ENCODE data around the gene MTR.

The MTR gene

DNA sequence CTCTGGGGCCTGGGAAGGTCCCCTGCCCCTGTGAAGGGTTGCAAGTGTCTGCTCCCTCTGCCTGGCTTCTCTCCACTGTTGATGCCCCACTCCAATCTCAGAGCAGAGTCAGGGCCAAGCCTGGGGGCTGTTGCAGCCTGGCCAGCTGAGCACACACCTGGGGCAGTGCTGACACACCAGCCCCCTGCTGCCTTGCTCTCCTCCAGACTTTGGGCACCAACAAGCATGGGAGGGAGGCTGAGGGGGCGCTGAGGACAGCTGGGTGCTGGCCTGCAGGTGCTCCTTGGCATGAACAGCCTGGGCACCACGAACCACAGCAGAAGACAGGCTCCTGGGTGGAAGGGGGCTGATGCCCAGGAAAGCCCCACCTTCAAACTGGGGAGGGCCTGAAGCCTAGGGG lies 9.6 kb upstream of the MTR start:
- no peak for DNase-seq

DNA sequence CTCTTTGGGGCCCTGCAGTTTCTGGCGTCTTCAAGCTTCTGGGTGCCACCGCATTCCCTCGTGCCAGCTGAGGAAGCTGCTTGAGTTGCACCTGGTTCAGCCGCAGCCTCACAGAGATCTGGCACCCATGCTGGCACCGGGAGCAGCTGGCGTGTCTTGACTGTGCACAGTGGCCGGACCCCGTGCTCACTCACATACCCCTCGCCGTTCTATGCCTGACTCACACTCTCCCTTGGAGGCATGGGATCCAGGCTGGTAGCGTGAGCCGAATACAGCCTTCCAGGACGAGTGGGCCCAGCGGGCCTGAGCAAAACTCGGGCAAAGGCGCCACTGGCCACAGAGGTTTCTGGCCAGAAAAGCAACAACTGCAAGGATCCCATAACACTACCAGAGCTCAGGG lies 8.6 kb upstream of the MTR start:
- no peak for DNase-seq

DNA sequence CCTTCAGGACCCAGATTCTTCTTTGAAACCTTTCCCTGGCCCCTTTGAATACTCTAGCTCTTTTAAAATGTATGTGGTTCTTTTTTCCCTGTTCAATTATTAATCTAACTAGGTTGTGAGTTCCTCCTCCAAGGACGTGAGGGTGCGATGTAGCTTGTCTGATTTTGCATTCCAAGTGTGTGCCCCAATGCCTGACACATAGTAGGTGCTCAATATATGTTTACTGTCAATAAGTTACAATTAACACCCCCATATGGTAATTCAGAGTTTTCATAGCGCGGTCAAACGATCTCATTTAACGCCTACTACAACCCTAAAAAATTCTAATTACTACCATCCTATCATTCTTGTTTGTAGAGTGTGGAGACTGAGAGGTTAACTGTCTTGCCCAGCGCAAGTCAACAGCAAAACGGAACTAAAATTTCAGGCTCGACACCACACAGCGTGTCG lies 482 bp upstream of the MTR start:
- no peak for DNase-seq

DNA sequence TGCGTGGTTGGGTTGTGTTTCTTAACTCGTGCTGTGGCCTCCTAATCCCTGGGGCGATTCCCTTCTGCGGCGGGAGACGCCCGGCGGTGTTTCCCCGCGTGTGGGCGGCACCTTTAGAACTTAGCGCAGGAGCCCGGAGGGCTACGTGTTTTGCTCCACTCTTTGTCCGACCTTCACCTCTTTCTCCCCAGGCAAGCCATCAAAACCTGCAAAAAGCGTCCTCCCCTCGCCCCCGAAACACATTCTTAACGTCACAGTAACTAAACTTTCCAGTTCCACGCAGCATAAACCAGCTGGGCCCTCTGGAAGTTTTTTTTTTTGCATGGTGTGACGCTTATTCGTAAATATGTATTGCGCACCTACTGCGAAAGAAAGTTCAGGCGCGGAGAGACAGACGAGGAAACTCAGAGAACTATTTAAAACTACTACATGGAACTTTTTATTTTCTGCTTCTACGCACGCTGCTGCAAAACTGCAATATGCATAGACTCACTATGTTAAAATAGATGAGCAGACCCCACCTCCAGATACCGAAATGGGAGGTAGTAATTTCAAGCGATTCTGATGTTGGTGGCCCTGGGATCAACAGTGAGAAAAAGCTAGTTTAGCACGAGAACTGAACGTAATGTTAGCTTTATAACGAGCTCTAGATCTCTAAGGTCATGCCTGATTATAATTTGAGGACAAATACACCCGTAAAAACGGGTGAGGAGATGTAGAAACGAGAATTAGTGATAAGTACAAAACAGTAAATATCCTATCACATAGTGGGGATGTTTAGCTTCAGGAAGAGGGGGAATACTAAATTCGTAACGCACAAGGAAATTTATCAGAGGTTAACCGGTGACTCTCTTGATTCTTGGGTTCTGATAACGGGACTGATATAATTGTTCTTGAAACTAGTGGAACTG lies 920 bp downstream of the MTR start:
- no peak for DNase-seq

- no peak for DNase-seq
Observed at GRCh38 chr1:236799001-236799400, 3.9 kb downstream of the MTR start.

DNA sequence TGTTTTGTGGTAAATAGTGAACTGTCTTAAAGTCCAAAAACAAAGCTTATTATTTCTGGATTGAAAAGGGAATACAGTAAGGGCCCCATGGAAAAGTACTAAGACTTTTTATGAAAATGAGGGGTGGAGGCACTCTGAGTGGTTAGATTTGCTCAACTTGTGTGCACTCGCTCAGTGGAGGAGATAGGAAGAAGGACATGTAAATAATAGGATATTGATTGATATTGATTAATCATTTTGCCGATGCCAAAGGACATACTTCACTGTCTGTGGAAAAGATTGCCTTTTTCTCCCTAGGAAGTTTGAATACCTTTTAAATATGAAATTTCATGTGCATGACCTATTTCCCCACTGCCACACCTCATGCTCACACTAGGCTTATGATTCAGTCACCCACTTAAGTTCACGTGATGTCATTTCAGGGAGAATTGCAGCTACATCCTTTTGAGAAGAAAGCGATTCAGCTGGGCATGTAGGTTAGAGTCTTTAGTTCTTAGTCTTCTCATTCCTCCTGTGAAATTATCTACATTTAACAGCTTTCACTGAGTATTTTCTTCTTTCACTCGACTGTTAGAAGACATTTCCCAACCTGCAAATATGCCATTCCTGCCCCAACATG lies 5.0 kb downstream of the MTR start:
- DNase-seq, result no peak

DNA sequence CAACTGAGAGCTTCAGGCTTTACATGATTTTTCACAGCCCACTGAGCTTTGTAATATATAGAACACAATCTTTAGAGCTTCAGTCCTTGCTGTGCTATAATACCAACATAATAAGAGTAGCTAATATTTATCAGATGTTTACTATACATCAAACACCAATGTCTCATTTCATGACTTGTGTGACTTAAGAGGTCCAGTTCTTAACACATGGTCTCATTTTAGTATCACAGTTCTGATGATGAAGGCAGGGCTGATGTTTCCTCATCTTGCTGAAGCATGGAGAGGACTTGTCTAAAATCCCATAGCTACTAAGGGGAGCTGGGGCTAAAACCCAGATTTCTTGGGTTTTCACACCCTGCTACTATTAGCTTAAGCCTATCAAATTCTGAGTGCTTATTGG lies 5.5 kb downstream of the MTR start:
- DNase-seq, result no peak

DNA sequence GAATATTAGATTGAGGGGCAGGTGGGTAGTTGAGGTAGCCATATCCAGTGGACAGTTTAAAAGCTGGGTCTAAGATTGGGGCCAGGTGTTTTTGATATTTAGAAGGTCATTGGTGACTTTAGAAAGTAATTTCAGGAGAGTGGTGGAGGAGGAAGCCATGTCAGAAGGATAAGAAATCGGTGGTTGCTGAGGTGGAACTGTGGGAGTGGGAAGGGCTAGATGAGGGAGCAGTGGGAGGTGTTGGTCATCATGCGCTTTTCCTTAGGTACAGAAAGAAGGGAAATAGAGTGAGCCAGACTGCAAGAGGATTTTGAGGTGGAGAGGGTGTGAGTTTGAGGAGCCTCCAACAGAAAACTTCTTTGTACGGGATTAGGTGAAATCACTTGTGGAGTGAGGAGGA lies 7.2 kb downstream of the MTR start:
- DNase-seq, result no peak

- DNase-seq, result no peak
Observed at GRCh38 chr1:236806634-236807033, 11.5 kb downstream of the MTR start.

DNA sequence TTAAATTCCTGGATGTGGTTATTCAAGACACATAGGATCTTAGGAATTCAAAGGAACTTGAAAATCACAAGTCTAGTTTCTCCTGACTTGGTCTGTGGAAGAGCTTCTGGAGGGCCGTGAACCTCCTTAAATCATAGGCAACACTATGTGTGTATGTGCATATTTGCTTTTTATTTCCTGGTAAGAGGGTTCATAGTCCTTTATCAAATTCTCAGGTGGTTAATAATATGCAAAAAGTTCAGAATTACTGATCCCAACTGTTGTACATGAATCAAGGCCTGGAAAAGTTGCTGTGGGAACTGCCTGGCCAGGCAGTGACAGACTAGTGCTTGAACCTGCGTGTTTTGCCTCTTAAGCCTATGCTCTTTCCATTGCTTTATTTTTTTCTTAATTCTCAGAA lies 12.9 kb downstream of the MTR start:
- DNase-seq, result no peak

DNA sequence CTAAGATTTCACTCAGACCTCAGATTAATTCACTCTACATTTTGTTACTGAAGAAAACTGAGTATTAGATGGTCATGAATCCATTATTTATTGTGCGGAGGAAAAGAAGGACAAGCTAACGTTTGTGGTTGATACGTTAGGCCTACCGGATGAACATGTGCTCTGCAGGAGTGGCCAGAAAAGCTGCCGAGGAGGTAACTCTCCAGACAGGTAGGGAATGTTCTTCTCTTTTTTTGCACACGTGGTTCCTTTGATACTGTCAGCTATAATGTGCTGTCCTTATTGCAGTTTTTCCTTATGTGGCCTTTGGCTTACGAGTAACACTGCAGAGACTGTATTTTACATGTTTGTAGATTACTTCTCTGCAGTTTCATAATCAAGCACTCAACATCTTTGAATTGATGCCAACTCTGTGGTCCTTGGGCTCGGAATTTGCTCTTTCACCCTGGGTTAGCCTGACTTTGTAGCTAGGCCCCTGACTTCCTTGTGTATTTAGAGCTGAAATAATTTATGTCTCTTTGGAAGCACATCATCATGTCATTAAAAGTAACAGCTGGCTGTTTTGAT lies 13.6 kb downstream of the MTR start:
- DNase-seq, result no peak

DNA sequence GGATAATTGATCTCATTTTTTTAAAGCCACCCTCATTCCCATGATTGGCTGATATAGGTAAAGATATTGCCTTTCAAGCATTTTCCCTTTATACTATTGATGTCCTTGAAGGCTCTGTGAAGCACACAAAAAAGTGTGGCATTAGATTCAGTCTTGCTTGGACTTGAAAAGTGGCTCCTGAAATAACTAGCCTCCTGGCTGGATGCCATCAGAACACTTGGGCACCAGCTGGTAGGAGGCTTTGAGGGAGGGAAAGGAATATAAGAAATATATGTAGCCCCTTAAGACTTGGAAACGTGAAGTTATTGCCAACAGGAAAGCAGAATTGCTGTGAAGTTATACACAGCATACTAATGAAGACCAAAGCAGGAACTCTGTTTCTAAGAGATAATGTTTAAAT lies 14.1 kb downstream of the MTR start:
- no peak for DNase-seq

DNA sequence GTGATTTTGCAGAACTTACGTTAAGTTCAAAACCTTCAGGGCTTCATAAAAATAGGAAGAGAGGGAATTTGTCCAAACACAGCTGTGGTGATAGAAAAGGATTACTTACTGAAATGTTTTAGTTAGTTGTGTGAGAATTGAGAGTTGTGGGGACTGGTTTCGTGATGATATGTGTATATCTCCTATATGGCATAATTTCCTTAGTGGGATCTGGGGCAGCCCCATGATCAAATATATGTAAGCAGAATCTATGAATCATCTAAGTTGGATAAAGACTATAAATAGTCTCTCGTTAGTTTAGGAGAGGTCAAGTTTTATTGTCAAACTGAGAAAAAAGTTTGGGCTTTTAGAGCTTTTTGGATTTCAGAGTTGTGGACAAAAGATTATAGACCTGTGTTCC lies 14.9 kb downstream of the MTR start:
- no peak for DNase-seq

DNA sequence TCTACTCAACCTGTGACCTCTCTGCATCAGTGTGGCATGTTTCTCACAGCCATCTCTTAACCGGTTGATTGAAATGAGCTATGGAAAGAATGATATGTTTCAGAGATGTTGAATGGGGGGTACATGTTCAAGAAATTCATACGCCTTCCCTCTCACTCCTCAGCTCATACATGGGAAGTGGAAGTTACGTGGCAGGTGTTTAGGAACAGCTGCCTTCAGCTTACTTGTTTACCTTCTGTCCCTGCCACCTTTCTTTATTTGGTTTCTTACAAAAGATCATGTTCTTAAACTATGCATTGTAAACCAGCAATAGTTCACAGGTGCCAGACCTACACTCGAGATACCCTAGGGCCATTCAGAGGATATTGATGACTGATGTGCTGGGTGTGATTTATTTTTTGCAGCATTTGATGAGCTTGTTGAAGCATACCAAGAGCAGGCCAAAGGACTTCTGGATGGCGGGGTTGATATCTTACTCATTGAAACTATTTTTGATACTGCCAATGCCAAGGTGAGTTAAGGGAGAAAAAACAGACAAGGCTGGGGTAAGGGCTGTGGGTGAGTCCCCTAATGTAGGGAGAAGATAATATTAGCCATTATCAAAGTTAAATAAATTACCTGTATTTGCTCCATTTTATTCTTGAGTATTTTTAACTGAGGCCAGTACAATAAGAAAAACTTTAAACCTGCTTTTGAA lies 17.4 kb downstream of the MTR start:
- no peak for DNase-seq

- DNase-seq, result no peak
Observed at GRCh38 chr1:236815941-236816340, 20.8 kb downstream of the MTR start.

DNA sequence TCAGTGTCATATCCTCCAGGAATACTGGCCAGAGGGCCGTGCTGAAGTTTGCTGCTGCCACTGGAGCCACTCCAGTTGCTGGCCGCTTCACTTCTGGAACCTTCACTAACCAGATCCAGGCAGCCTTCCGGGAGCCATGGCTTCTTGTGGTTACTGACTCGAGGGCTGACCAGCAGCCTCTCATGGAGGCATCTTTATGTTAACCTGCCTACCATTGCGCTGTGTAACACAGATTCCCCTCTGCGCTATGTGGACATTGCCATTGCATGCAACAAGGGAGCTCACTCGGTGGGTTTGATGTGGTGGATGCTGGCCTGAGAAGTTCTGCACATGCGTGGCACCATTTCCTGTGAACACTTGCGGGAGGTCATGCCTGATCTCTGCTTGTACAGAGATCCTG lies 24.8 kb downstream of the MTR start:
- DNase-seq, result no peak

- DNase-seq, result no peak
Observed at GRCh38 chr1:236821091-236821627, 26.1 kb downstream of the MTR start.

DNA sequence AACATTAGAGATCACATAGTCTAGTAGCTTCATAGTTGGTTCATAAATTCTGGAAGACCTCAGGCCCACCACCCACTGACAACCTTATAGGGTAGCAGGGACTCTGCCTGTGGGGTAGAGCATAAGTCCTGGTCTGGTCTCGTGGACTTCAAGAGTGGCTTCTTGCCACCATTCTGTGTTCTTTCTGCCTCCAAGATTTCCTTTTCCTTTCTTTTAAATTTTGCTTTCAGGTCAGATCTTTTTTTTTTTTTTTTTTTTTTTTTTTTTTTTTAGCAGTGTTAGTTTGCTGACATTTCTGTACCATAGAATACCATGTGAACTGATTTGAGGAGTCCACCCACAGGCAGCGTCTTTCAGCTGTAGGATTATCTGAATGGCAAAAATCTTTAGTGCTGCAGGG lies 28.5 kb downstream of the MTR start:
- DNase-seq, result no peak

- no peak for DNase-seq
Observed at GRCh38 chr1:236829085-236829484, 34.0 kb downstream of the MTR start.

- no peak for DNase-seq
Observed at GRCh38 chr1:236830116-236830515, 35.0 kb downstream of the MTR start.

- DNase-seq, result no peak
Observed at GRCh38 chr1:236830560-236830959, 35.5 kb downstream of the MTR start.

- no peak for DNase-seq
Observed at GRCh38 chr1:236833575-236833974, 38.5 kb downstream of the MTR start.

GRCh38 chr1:236834876-236835275 lies 39.8 kb downstream of the MTR start:
- DNase-seq, result no peak

Measured in activated CD4-positive, CD25-positive, alpha-beta regulatory T cell (primary cell).